GM19324 (cell line): ENCODE results near the gene ABLIM3.

Experiments used
- ATAC-seq: cut with Tn5 transposase; IDR thresholded peaks from one replicate; pipeline ENCODE4 v1.9.1; 2021; ENCODE audit warnings: mild to moderate bottlenecking, moderate library complexity; ENCODE audit not compliant: unreplicated experiment, low FRiP score

The ABLIM3 gene

DNA sequence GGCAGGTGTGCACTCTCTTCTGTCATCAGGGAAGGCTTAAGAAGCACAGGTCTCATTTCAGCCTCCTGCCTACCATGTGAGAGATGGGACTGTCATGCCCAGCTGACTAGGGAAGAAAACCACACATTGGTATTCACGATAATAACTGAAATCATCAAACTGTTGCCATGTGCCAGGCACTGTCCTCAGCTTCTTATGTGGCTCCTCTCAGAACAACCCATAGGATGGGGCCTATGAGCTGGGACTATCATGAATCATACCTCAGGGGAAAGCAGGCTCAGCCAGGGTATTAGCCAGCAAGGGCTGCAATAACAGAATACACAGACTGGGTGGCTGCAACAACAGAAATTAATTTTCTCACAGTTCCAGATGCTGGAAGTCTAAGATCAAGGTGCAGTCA is 133.6 kb downstream of the ABLIM3 start:
- no peak for ATAC-seq

- no peak for ATAC-seq
These were observed 136.5 kb downstream of the ABLIM3 start for GRCh38 chr5:149277801-149278200.

GRCh38 chr5:149278451-149279210 is 137.3 kb downstream of the ABLIM3 start:
- ATAC-seq: no peak

DNA sequence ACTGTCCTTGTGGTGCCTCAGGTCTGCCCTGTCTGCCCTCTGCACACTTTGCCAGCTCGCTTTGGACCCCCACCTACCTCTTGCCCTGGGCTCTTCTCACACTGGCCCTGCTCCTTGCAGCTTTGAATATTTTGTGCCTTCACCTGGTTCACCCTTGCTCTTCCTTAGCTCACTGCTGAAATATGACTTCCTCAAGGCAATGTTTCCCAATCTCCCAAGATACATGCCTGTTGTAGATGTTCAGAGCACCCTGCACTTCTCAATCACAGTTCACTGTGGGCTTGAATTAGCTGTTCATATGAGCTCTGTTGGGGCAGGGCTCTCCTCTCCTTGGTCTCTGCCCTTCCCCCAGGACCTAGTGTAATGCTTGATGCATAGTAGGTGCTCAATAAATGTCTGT is 138.4 kb downstream of the ABLIM3 start:
- no peak for ATAC-seq

- ATAC-seq: no peak
These were observed 138.8 kb downstream of the ABLIM3 start for GRCh38 chr5:149280124-149280523.

DNA sequence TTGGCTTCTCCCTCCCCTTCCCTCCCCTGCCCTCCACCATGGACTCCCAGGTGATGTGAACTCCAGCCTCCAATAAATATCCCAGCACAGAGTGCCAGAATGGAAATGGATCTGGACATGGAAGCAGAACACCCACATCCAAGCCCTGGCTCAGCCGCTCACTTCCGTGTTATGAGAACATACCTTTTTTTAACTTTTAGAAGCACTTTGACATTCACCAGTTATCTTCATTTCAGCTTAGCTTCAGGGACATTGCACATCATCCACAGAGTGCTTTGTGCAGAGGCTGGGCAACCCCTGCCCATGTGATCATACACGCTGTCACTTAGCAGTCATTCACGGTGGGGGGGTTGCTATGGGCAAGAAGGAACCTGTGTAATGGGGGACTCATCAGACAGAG is 139.5 kb downstream of the ABLIM3 start:
- ATAC-seq: no peak

- no peak for ATAC-seq
These were observed 141.0 kb downstream of the ABLIM3 start for GRCh38 chr5:149282027-149282965.

DNA sequence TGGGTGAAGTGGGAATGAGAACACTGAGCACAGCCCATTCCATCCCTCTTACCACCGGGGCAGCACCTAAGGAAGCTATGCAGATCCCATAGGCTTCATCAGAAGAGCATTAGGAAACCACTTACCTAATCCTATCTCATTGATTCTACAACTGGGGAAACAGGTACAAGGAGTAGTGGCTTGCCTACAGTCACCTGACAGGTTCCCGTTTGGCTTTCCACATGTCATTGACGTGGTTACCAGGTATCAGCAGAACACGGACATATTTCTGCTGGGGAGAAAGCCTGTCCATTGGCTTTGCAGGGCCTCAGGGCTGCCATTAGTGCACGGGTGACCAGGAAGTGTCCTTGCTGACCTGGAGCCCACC is 141.7 kb downstream of the ABLIM3 start:
- ATAC-seq: no peak

DNA sequence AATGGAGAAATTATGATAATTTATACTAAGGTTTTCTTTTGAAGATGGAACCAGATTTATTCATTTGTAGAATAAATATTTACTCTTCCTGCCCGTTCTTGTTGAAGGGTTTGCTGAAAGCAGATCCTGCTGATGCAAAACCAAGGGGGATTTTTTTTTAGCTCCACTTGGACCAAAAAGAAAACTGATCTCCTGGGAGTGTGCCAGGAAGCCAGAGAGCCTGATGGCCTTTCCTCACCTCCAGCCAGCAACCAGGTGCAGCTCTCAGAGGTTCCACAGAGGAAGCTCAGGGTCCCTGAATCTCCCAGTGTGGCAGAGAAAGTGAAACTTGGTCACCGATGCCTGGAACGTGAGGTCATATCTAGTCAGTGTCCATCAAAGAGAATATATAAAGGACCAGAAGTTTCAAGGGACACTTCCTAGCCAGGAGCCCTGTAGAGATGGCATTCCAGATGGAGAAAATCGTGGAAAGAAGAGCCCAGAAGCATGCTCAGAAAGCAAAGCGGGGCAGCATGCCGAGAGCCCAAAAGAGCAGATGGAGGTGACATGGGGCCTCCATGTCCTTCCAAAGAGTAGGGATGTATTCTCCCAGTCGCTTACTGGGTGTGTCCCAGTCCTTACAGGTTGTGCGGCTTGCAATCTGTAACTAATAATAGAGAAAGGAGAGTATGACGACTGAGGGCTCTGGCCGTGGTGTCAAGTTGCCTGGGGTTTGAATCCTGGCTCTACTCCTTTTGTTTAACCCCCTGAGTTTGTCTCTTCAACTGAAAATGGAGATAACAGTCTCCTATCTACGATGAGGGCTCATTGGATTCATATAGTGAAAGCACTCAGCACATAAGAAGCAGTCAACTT is 142.6 kb downstream of the ABLIM3 start:
- no peak for ATAC-seq

GRCh38 chr5:149284501-149284900 is 143.2 kb downstream of the ABLIM3 start:
- no peak for ATAC-seq

DNA sequence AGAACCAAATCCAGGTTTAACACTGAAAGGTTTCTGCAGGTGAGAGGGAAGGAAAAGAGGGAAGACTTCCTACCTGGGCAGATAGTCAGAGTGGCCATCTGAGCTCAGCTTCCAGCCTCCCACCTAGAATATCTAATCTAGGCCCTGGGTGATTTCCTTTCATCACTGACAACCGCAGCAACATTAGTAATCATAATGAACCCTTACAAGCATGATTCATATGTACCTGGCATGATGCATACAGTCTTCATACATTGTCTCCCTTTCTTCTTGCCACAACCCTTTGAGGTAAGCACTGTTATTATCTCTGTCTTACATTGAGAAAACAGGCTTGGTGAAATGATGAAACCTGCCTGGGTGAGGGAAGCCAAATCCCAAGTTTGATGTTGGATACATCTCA is 143.9 kb downstream of the ABLIM3 start:
- no peak for ATAC-seq

- ATAC-seq: no peak
These were observed 147.1 kb downstream of the ABLIM3 start for GRCh38 chr5:149288436-149288835.

DNA sequence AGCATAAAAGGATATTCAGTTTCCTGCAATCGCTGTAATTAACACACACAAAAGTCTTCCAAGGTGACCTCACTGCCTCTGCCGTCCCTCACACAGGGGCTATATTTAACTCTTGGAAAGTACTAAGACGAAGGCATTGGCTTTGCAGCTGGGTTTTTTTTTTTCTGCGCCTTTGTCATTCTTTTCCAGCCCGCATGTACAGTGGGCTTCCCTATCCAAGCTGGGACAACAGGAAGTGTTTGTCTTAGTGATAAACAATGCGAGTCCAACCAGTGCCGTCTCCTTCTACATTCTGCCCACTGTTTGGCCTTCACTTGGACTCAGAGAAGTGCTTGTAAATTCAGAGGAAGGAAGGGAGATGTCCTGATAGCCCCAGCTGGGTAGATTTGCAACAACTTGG is 148.0 kb downstream of the ABLIM3 start:
- ATAC-seq: no peak

DNA sequence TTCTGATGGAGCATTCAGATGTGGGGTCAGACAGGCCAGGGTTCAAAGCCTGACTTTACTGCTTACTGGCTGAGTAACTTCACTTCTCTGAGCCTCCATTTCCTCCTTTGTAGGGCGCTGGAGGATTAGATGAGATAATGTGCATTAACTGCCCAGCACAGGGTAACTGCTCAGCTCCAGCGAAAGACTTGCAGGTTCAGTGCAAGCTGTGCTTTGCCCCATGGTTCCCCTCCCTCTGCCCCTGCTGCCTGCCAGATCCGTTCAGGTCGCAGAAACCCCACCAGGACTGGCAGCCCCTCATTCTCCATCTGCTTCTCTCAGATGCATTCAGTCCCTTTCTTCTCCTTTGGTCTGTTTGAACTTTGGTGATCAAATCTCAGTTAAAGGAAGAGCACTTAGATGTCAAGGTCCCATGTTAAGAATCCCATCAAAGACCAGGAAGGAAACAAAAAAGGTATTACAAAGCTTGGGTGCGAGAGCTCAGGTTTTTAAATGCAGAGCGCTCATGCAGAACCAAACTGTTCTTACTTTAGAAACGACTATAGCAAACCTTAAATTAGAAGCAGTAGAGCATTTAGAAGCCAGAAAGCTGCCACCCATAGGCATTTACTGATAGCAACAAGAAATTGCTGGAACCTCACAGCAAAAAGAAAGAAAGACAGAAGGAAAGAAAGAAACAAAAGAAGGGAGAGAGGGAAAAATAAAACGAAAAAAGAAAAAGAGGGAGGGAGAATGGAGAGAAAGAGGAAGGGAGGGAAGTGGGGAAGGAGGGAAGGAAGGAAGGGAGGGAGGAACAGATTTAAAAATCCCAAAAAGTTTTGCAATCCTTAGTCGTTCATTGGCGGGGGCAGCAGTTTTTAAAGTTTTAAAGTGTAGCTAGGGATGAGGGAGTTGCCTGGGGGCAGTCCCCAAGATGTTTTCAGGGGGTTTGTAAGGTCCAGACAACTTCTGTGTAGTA is 153.9 kb downstream of the ABLIM3 start:
- no peak for ATAC-seq

DNA sequence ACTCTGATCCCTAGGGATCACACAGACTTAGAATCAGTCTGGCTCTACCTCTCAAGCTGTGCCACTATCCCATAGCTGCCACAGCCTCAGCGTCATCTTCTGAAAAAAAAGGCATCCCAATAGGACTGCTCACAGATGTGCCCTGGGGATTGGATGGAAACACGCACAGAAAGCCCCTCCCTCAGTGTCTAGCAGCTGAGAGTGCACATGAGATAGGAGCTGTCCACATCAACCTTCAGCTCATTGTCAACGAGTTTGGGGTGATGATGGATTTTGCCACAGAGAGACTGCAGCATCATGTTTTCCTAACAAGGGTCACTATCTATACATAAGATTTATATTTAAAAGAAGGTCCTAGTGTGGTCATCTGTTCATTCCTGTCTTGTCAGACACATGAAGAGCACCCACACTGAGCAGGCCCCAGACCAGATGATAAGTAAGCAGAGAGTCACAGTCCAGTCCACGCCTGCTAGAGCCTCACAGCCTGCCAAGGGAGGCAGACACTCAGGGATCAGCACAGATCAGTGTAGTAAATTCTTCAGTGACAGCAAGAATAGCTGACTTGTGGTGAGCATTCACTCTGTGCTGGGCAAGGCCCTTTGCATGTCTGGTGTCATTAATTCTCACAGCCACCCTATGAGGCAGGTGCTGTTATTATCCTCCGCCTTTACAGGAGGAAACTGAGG is 156.2 kb downstream of the ABLIM3 start:
- no peak for ATAC-seq

- no peak for ATAC-seq
These were observed 156.9 kb downstream of the ABLIM3 start for GRCh38 chr5:149298163-149298562.

GRCh38 chr5:149298842-149299404 is 157.6 kb downstream of the ABLIM3 start:
- ATAC-seq: no peak

GRCh38 chr5:149299451-149300054 is 158.3 kb downstream of the ABLIM3 start:
- no peak for ATAC-seq
